GM12865 (cell line): ENCODE results near the gene SMG6.

ENCODE experiments used
- DNase-seq: peaks from one replicate; pipeline ENCODE4 v3.0.0; 2010; ENCODE audit warnings: low read depth
- H3K4me3 ChIP-seq: 2 replicates; pipeline ENCODE4 v1.5.1; 2011; ENCODE audit warnings: mild to moderate bottlenecking, low read depth, low read length, control low read depth
- CTCF ChIP-seq: IDR thresholded peaks from 2 replicates; pipeline ENCODE4 v1.5.1; 2011; ENCODE audit warnings: low read length, control low read depth, low read depth, inconsistent platforms; ENCODE audit not compliant: insufficient read depth; ENCODE audit errors: missing control alignments

The SMG6 gene

GRCh38 chr17:2084766-2085647, 218.6 kb downstream of the SMG6 start:
- H3K4me3 ChIP-seq: no peak overlapping the region
- TF ChIP-seq CTCF: no peak
- no peak for DNase-seq

GRCh38 chr17:2084036-2084765, 219.4 kb downstream of the SMG6 start:
- no peak overlapping the region for H3K4me3 ChIP-seq
- TF ChIP-seq CTCF: no peak
- no peak for DNase-seq

- peak; percentile 84 for DNase-seq
- no peak for TF ChIP-seq CTCF
- no peak overlapping the region for H3K4me3 ChIP-seq
Measured at GRCh38 chr17:2083613-2084035, 220.0 kb downstream of the SMG6 start.

- H3K4me3 ChIP-seq: no peak overlapping the region
- no peak for TF ChIP-seq CTCF
- no peak for DNase-seq
Measured at GRCh38 chr17:2082003-2082781, 221.4 kb downstream of the SMG6 start.

- no peak overlapping the region for H3K4me3 ChIP-seq
- TF ChIP-seq CTCF: no peak
- DNase-seq: no peak
Measured at GRCh38 chr17:2081564-2081963, 222.0 kb downstream of the SMG6 start.

- H3K4me3 ChIP-seq: no peak overlapping the region
- TF ChIP-seq CTCF: no peak
Measured at GRCh38 chr17:2077040-2077439, 226.5 kb downstream of the SMG6 start.

More at GRCh38 chr17:2077040-2077439, 226.5 kb downstream of the SMG6 start:
- DNase-seq: no peak
